ENCODE data around the gene HOOK2. TPM values are rescaled to one million over a fixed set of nuclear protein-coding genes. Genes with fewer than 3 reads are reported as not detected.
A peak's percentile ranks its signal among the peaks of the same experiment; 100 is the strongest.

The HOOK2 gene
- total RNA-seq, 4 donors from 2014 or later = 128 to 145 (median 136) TPM

DNA sequence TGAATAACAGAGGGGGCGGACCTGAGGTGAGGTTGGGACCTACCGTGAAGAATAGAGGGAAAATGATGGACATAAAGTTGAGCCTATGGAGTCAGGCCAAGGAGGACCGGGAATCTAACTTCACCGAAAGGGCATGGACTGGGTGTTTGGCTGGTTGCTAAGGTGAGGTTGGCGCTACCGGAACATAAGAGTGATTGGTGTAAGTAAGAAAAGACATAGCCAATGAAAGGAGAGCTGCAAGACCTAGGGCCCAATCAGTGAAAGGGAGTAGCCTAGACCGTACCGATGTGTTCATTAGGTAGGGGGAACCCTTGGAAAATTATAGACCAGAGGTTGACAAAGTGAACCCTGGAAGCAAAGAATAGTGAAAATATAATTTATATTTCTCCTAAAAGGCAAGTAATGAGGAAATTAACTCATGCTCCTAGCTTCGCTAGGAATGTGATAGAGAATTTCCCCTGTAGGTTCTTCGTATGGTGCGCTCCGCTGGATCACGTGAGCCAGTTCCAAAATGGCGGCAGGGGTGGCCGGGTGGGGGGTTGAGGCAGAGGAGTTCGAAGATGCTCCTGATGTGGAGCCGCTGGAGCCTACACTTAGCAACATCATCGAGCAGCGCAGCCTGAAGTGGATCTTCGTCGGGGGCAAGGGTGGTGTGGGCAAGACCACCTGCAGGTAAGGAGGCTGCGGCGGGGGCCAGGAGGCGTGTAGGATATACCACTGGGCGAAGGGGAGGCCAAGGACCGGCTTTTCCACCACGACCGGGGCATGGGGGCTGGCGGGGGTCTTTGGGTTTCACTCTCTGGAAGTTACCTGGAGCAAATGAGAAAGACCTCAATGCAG is 38.1 kb downstream of the HOOK2 start, which contains the start of gene GET3:
TSS of gene GET3 (plus strand) at position 503 of the 840 bp plus-strand sequence. CDS start at position 512, 9 bp downstream.
- Histone ChIP-seq H3K27ac (peak within 1 kb of the TSS; percentile 84 to 94 (median 92)), H3K4me1 (peaks cover 24 to 35% of the 10 kb centered on the region in 2 donors), H3K9me3 (no peaks in the 10 kb centered on the region), H3K4me3 (replicated peaks in 1 of 3) (peak within 1 kb of the TSS; percentile 24 to 91 (median 77)), H3K36me3 (peaks cover 0 to 9% of the 10 kb centered on the region in 2 donors), H3K27me3 (no peaks in the 10 kb centered on the region)
- DNase-seq = peak; percentile 73 to 98
- 0% methylated on average over 18 to 28 of the region's 29 CpGs for WGBS, 2 donors
- intact Hi-C loops (cut with DNase I) = no loop called here
- TF ChIP-seq CTCF (IDR thresholded peaks at IDR 0.05) (peak in 3 of 6 experiments; percentile 14 to 46 (median 23)), POLR2A (IDR thresholded peaks at IDR 0.05) (peak in 1 of 2 donors; percentile 32)

DNA sequence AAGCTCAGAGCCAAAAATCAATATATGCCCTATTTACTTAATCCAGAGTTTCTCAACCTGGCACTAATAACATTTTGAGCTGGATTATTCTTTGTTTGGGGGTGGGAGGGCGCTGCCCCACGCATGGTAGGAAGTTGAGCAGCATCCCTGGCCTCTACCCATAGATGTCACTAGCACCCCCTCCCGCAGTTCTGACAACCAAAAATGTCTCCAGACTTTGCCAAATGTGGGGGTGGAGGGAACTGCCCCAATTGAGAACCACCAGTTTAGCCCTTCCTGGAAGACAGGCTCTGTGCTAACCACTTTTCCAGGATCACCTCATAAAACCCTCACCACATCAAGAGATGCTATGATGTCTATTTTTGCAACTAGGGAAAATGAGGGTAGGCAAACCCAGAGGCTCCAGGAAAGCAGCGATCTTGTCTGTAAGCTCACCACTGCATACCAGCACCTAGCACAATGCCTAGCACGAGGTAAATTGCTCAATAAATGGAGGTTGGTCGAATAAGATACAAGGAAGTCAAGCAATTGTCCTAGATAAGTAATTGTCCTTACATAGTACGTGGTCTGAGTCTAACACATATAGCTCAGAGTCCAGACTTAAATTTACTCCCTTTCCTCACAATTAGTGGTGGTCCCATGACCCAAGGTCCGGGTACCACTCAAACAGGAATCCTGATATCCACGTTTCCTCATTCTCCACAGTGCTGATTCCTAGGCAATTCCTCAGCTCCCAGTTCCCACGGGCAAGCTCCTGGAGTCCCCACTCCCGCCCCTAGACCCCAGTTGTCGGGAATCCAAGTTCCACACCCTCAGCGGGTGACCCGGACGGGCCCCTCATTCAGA is 41.8 kb downstream of the HOOK2 start:
- intact Hi-C loops (cut with DNase I) = no loop called here
- H3K9me3 ChIP-seq = no peaks in the 10 kb centered on the region
- peaks cover 24 to 36% of the 10 kb centered on the region in 2 donors for H3K4me1 ChIP-seq
- H3K27ac ChIP-seq = peak overlapping the region; percentile 86 to 91 (median 90)
- H3K27me3 ChIP-seq = no peaks in the 10 kb centered on the region
- WGBS, 2 donors = 0 to 1% methylated on average over 12 to 15 of the region's 15 CpGs
- peak in 1 of 2 donors; percentile 6 for DNase-seq
- no peak for TF ChIP-seq CTCF (IDR thresholded peaks at IDR 0.05)
- no peak for TF ChIP-seq POLR2A (IDR thresholded peaks at IDR 0.05)
- H3K36me3 ChIP-seq = peaks cover 25 to 26% of the 10 kb centered on the region in 2 donors
- H3K4me3 ChIP-seq (replicated peaks in 1 of 3) = peak overlapping the region; percentile 67 to 97 (median 89)

- 93 to 94% methylated on average over 15 to 24 of the region's 24 CpGs for WGBS, 2 donors
- H3K4me3 ChIP-seq (replicated peaks in 1 of 3) = no peak overlapping the region
- H3K36me3 ChIP-seq = peaks cover 28% of the 10 kb centered on the region in 2 donors
- H3K4me1 ChIP-seq = peaks cover 19 to 25% of the 10 kb centered on the region in 2 donors
- TF ChIP-seq CTCF (IDR thresholded peaks at IDR 0.05) (no peak), POLR2A (IDR thresholded peaks at IDR 0.05) (no peak)
- no peaks in the 10 kb centered on the region for H3K27me3 ChIP-seq
- intact Hi-C loops (cut with DNase I) = no loop called here
- H3K9me3 ChIP-seq = no peaks in the 10 kb centered on the region
- no peak overlapping the region for H3K27ac ChIP-seq
- DNase-seq = no peak
Measured at GRCh38 chr19:12731337-12731736, 44.0 kb downstream of the HOOK2 start.

GRCh38 chr19:12730064-12730463 is 45.3 kb downstream of the HOOK2 start:
- TF ChIP-seq CTCF (IDR thresholded peaks at IDR 0.05) (no peak), POLR2A (IDR thresholded peaks at IDR 0.05) (no peak)
- H3K4me3 ChIP-seq (replicated peaks in 1 of 3) = no peak overlapping the region
- intact Hi-C loops (cut with DNase I) = no loop called here
- 85 to 96% methylated on average over 3 of the region's 3 CpGs for WGBS, 2 donors
- H3K27ac ChIP-seq = no peak overlapping the region
- DNase-seq = no peak
- H3K27me3 ChIP-seq = no peaks in the 10 kb centered on the region
- H3K9me3 ChIP-seq = no peaks in the 10 kb centered on the region
- H3K4me1 ChIP-seq = peaks cover 19 to 21% of the 10 kb centered on the region in 2 donors
- peaks cover 28% of the 10 kb centered on the region in 2 donors for H3K36me3 ChIP-seq
